ENCODE results near the gene BRD3OS.

Gene BRD3OS

DNA sequence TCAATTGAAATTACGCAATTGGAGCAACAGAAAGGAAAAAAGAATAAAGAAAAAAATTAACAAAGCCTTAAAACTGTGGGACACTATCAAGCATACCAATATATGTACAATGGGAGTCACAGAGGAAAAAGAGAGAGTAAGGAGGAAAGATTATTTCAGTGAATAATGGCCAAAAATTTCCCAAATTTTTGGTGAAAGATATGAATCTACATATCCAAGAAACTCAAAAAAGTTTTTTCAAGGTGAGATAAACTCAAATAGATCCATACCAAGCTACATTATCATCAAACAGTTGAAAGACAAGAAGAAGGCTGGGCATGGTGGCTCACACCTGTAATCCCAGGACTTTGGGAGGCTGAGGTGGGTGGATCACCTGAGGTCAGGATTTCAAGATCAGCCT, 51.4 kb downstream of the BRD3OS start:
- H2AFZ ChIP-seq (ENCODE audit: low read depth, low read length), result no peak overlapping the region
- H4K20me1 ChIP-seq (ENCODE audit: insufficient read depth, low read length), result no peaks in the 10 kb centered on the region
- H3K79me2 ChIP-seq (ENCODE audit: insufficient read depth, low read length), result no peaks in the 10 kb centered on the region
- DNase-seq, result no peak
- no peak overlapping the region for H3K4me2 ChIP-seq (ENCODE audit: insufficient read depth, low read length)
- H3K27ac ChIP-seq (ENCODE audit: low read length), result no peak overlapping the region
- H3K27me3 ChIP-seq (ENCODE audit: insufficient read depth, low read length, poor library complexity), result no peaks in the 10 kb centered on the region
- ATAC-seq (ENCODE audit: insufficient read depth, low read depth), result no peak
- H3K4me1 ChIP-seq (ENCODE audit: insufficient read depth, low read length), result no peaks in the 10 kb centered on the region
- H3K9ac ChIP-seq (ENCODE audit: low read depth, low read length), result no peak overlapping the region
- H3K4me3 ChIP-seq (ENCODE audit: low read depth in 1 of 2, low read length in 2 of 2), result no peak overlapping the region
- H3K36me3 ChIP-seq (ENCODE audit: insufficient read depth, low read length), result no peaks in the 10 kb centered on the region
- no peaks in the 10 kb centered on the region for H3K9me3 ChIP-seq (ENCODE audit: insufficient read depth, low read length, severe bottlenecking)
- TF ChIP-seq, protein P1, sequence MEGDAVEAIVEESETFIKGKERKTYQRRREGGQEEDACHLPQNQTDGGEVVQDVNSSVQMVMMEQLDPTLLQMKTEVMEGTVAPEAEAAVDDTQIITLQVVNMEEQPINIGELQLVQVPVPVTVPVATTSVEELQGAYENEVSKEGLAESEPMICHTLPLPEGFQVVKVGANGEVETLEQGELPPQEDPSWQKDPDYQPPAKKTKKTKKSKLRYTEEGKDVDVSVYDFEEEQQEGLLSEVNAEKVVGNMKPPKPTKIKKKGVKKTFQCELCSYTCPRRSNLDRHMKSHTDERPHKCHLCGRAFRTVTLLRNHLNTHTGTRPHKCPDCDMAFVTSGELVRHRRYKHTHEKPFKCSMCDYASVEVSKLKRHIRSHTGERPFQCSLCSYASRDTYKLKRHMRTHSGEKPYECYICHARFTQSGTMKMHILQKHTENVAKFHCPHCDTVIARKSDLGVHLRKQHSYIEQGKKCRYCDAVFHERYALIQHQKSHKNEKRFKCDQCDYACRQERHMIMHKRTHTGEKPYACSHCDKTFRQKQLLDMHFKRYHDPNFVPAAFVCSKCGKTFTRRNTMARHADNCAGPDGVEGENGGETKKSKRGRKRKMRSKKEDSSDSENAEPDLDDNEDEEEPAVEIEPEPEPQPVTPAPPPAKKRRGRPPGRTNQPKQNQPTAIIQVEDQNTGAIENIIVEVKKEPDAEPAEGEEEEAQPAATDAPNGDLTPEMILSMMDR (IDR thresholded peaks at IDR 0.05; ENCODE audit: borderline replicate concordance, extremely low read depth, low read length, poor library complexity, severe bottlenecking), result no peak
- TF ChIP-seq EZH2 (IDR thresholded peaks at IDR 0.05; ENCODE audit: borderline replicate concordance, low read depth, low read length, severe bottlenecking), result no peak
